Measurements from ENCODE around the gene PCDHB1.

The PCDHB1 gene

DNA sequence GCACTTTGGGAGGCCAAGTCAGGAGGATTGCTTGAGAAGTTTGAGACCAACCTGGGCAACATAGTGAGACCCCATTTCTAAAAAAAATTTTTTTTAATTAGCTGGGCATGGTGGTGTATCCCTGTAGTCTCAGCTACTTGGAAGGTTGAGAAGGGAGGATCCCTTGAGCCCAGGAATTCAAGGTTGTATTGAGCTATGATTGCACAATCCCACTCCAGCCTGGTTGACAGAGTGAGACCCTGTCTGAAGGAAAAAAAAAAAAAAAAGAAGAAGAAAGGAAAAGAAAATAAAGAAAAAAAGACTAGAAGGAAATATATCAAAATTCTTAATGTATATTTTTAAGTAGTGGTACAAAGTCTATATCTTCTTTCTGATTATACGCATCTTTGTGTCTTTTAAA is 28.8 kb upstream of the PCDHB1 start:
- no peak overlapping the region for H2AFZ ChIP-seq (ENCODE audit: low read depth, low read length)
- no peak for TF ChIP-seq EZH2 (IDR thresholded peaks at IDR 0.05; ENCODE audit: borderline replicate concordance, low read depth, low read length, severe bottlenecking)
- TF ChIP-seq CTCF (IDR thresholded peaks at IDR 0.05; ENCODE audit: borderline replicate concordance, extremely low read depth, low read length, poor library complexity, severe bottlenecking): no peak
- no peaks in the 10 kb centered on the region for H3K36me3 ChIP-seq (ENCODE audit: insufficient read depth, low read length)
- H3K27ac ChIP-seq (ENCODE audit: low read length): no peak overlapping the region
- H3K4me1 ChIP-seq (ENCODE audit: insufficient read depth, low read length): no peaks in the 10 kb centered on the region
- DNase-seq (no peak), ATAC-seq (ENCODE audit: insufficient read depth, low read depth) (no peak)
- no peaks in the 10 kb centered on the region for H3K79me2 ChIP-seq (ENCODE audit: insufficient read depth, low read length)
- no peaks in the 10 kb centered on the region for H3K9me3 ChIP-seq (ENCODE audit: insufficient read depth, low read length, severe bottlenecking)
- no peak overlapping the region for H3K9ac ChIP-seq (ENCODE audit: low read depth, low read length)
- H3K4me2 ChIP-seq (ENCODE audit: insufficient read depth, low read length): no peak overlapping the region
- H3K27me3 ChIP-seq (ENCODE audit: insufficient read depth, low read length, poor library complexity): peaks cover 2% of the 10 kb centered on the region
- no peaks in the 10 kb centered on the region for H4K20me1 ChIP-seq (ENCODE audit: insufficient read depth, low read length)
- H3K4me3 ChIP-seq (ENCODE audit: low read depth in 1 of 2, low read length in 2 of 2): no peak overlapping the region

GRCh38 chr5:141031006-141031405 is 20.2 kb upstream of the PCDHB1 start:
- H3K27me3 ChIP-seq (ENCODE audit: insufficient read depth, low read length, poor library complexity): peaks cover 13% of the 10 kb centered on the region
- no peak overlapping the region for H3K9ac ChIP-seq (ENCODE audit: low read depth, low read length)
- ATAC-seq (ENCODE audit: insufficient read depth, low read depth) (no peak), DNase-seq (no peak)
- H3K79me2 ChIP-seq (ENCODE audit: insufficient read depth, low read length): no peaks in the 10 kb centered on the region
- H3K36me3 ChIP-seq (ENCODE audit: insufficient read depth, low read length): no peaks in the 10 kb centered on the region
- H3K4me3 ChIP-seq (ENCODE audit: low read depth in 1 of 2, low read length in 2 of 2): no peak overlapping the region
- H2AFZ ChIP-seq (ENCODE audit: low read depth, low read length): no peak overlapping the region
- no peak overlapping the region for H3K4me2 ChIP-seq (ENCODE audit: insufficient read depth, low read length)
- no peaks in the 10 kb centered on the region for H3K4me1 ChIP-seq (ENCODE audit: insufficient read depth, low read length)
- no peak overlapping the region for H3K27ac ChIP-seq (ENCODE audit: low read length)
- no peaks in the 10 kb centered on the region for H4K20me1 ChIP-seq (ENCODE audit: insufficient read depth, low read length)
- TF ChIP-seq CTCF (IDR thresholded peaks at IDR 0.05; ENCODE audit: borderline replicate concordance, extremely low read depth, low read length, poor library complexity, severe bottlenecking) (no peak), EZH2 (IDR thresholded peaks at IDR 0.05; ENCODE audit: borderline replicate concordance, low read depth, low read length, severe bottlenecking) (no peak)
- no peaks in the 10 kb centered on the region for H3K9me3 ChIP-seq (ENCODE audit: insufficient read depth, low read length, severe bottlenecking)

DNA sequence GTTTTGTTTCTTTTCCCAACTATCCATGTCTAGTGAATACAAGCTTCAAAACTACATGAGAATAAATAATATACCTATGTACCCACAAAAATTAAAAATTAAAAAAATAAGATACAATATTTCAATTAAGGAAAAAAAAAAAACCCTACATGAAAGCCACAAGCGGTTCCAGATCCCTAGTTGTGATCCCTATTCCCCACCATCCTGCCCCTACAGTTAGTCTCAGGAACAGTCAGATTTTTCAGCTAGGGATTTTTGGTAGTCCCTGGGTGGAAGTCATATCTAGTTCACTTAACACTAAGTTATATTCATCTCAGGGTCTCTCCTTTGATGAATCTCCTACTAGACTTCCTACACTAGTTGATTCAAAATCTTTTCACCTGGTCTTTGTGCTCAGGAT is 18.5 kb upstream of the PCDHB1 start:
- no peak overlapping the region for H2AFZ ChIP-seq (ENCODE audit: low read depth, low read length)

More for the DNA sequence above, 18.5 kb upstream of the PCDHB1 start:
- Histone ChIP-seq H3K27me3 (ENCODE audit: insufficient read depth, low read length, poor library complexity) (peaks cover 10% of the 10 kb centered on the region), H3K9me3 (ENCODE audit: insufficient read depth, low read length, severe bottlenecking) (no peaks in the 10 kb centered on the region), H3K9ac (ENCODE audit: low read depth, low read length) (no peak overlapping the region), H4K20me1 (ENCODE audit: insufficient read depth, low read length) (no peaks in the 10 kb centered on the region), H3K36me3 (ENCODE audit: insufficient read depth, low read length) (no peaks in the 10 kb centered on the region), H3K79me2 (ENCODE audit: insufficient read depth, low read length) (no peaks in the 10 kb centered on the region), H3K4me3 (ENCODE audit: low read depth in 1 of 2, low read length in 2 of 2) (no peak overlapping the region), H3K4me2 (ENCODE audit: insufficient read depth, low read length) (no peak overlapping the region), H3K27ac (ENCODE audit: low read length) (no peak overlapping the region), H3K4me1 (ENCODE audit: insufficient read depth, low read length) (no peaks in the 10 kb centered on the region)
- no peak for TF ChIP-seq EZH2 (IDR thresholded peaks at IDR 0.05; ENCODE audit: borderline replicate concordance, low read depth, low read length, severe bottlenecking)
- no peak for TF ChIP-seq CTCF (IDR thresholded peaks at IDR 0.05; ENCODE audit: borderline replicate concordance, extremely low read depth, low read length, poor library complexity, severe bottlenecking)
- ATAC-seq (ENCODE audit: insufficient read depth, low read depth): no peak
- no peak for DNase-seq
